ENCODE results near the gene IQSEC1. TPM values are rescaled to one million over a fixed set of nuclear protein-coding genes. Genes with fewer than 3 reads are reported as not detected.

Gene IQSEC1
- total RNA-seq, 1 donor from 2014 or later = 82.3 TPM

DNA sequence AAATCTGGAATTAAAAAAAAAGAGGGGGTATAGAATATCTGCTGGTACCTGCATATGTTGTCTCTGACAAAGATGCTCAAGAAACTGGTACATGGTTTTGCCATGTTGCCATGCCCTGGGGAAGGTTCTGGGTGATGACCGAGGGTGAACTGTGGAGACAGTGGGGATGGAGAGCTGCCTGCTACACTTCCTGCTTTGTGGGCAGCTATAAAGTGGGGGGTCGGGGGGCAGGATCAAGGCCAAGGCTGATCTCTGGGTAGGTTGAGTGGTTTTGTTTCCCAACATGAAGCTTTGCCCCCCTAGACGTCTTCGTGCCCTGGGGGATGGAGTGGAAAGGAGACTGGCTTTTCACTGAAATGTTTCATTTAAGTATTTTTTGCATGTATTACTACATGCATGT lies 74.6 kb downstream of the IQSEC1 start:
- Histone ChIP-seq H3K4me1 (peaks cover 48% of the 10 kb centered on the region), H3K9me3 (no peaks in the 10 kb centered on the region), H3K36me3 (no peaks in the 10 kb centered on the region), H3K27ac (peak overlapping the region; percentile 84), H3K27me3 (ENCODE audit: low read depth) (no peaks in the 10 kb centered on the region), H3K4me3 (no peak overlapping the region)
- TF ChIP-seq, protein P1, sequence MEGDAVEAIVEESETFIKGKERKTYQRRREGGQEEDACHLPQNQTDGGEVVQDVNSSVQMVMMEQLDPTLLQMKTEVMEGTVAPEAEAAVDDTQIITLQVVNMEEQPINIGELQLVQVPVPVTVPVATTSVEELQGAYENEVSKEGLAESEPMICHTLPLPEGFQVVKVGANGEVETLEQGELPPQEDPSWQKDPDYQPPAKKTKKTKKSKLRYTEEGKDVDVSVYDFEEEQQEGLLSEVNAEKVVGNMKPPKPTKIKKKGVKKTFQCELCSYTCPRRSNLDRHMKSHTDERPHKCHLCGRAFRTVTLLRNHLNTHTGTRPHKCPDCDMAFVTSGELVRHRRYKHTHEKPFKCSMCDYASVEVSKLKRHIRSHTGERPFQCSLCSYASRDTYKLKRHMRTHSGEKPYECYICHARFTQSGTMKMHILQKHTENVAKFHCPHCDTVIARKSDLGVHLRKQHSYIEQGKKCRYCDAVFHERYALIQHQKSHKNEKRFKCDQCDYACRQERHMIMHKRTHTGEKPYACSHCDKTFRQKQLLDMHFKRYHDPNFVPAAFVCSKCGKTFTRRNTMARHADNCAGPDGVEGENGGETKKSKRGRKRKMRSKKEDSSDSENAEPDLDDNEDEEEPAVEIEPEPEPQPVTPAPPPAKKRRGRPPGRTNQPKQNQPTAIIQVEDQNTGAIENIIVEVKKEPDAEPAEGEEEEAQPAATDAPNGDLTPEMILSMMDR (IDR thresholded peaks at IDR 0.05) = no peak
- no peak for DNase-seq
- ATAC-seq = no peak
- intact Hi-C loops (cut with DNase I) = no loop called here

DNA sequence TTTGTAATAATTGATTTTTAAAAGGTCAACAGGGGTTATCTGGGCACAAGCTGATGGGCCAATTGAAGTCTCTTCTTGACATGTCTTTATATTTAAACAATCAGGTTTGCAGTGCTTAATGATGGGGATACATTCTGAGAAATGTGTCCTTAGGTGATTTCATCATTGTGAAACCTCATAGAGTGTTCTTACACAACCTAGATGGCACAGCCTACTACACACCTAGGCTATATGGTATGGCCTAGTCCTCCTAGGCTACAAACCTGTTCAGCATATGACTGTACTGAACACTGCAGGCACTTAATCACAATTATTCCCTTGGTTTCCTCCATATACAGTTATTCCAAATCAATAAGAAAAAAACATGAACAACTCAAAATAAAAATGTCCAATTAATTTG lies 75.8 kb downstream of the IQSEC1 start:
- H3K4me1 ChIP-seq = peaks cover 49% of the 10 kb centered on the region
- ATAC-seq (no peak), DNase-seq (no peak)
- no peaks in the 10 kb centered on the region for H3K9me3 ChIP-seq
- H3K27ac ChIP-seq = no peak overlapping the region
- no peaks in the 10 kb centered on the region for H3K36me3 ChIP-seq
- H3K4me3 ChIP-seq = no peak overlapping the region
- no peaks in the 10 kb centered on the region for H3K27me3 ChIP-seq (ENCODE audit: low read depth)
- intact Hi-C loops (cut with DNase I) = no loop called here
- TF ChIP-seq, protein P1 (IDR thresholded peaks at IDR 0.05) = no peak

DNA sequence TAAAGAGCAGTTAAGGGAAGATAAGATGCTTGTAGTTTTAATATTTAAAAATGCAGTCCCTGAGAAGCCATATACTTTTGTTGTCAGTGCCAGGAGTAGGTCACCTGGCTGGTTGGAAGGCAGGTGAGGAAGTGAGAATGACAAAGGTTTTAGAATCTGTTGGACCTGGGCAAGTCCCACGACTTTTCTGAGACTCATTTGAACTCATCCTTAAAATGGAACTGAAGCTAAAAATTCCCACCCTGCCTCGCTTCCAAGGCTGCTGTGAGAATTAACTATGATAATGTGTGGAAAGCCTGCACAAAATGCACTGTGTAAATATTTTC lies 77.1 kb downstream of the IQSEC1 start:
- no peak overlapping the region for H3K4me3 ChIP-seq
- H3K4me1 ChIP-seq = peaks cover 50% of the 10 kb centered on the region
- H3K27ac ChIP-seq = no peak overlapping the region
- TF ChIP-seq, protein P1 (IDR thresholded peaks at IDR 0.05) = no peak
- no peak for ATAC-seq
- intact Hi-C loops (cut with DNase I) = no loop called here
- no peak for DNase-seq
- no peaks in the 10 kb centered on the region for H3K36me3 ChIP-seq
- no peaks in the 10 kb centered on the region for H3K9me3 ChIP-seq
- H3K27me3 ChIP-seq (ENCODE audit: low read depth) = no peaks in the 10 kb centered on the region

DNA sequence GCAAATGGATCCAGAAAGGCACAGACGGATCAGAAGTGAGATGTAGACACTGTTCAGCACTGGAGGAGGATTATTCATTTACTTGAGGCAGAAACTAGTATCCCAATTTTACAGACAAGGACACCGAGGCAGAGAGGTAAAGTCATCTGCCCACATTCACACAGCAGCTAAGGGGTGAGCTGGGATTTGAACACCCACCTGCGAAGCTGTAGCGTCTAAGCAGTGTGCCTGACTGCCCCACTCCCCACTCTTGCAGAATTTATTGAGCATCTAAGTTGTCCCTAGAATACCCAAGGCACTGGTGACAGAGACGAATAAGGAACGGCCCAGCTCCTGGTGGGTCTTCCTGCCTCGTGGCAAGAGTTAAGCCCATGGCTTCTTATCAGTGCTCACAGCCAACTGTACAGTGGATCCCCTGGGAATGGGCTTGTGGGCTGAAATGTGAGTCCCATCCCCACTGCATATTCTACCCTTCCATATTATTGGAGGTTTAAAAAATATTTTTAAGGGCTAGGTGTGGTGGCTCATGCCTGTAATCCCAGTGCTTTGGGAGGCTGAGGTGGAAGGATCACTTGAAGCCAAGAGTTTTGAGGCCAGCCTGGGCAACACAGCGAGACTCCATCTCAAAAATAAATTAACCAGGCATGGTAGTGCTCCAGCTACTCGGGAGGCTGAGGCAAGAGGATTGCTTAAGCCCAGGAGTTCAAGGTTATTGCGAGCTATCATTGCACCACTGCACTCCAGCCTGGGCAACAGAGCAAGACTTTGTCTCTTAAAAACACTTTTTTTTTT lies 77.6 kb downstream of the IQSEC1 start:
- H3K4me1 ChIP-seq = peaks cover 49% of the 10 kb centered on the region
- H3K4me3 ChIP-seq = peak overlapping the region; percentile 82
- intact Hi-C loops (cut with DNase I) = no loop called here
- ATAC-seq = no peak
- H3K27ac ChIP-seq = peak overlapping the region; percentile 89
- TF ChIP-seq, protein P1 (IDR thresholded peaks at IDR 0.05) = no peak
- no peaks in the 10 kb centered on the region for H3K27me3 ChIP-seq (ENCODE audit: low read depth)
- DNase-seq = no peak
- H3K9me3 ChIP-seq = no peaks in the 10 kb centered on the region
- no peaks in the 10 kb centered on the region for H3K36me3 ChIP-seq

DNA sequence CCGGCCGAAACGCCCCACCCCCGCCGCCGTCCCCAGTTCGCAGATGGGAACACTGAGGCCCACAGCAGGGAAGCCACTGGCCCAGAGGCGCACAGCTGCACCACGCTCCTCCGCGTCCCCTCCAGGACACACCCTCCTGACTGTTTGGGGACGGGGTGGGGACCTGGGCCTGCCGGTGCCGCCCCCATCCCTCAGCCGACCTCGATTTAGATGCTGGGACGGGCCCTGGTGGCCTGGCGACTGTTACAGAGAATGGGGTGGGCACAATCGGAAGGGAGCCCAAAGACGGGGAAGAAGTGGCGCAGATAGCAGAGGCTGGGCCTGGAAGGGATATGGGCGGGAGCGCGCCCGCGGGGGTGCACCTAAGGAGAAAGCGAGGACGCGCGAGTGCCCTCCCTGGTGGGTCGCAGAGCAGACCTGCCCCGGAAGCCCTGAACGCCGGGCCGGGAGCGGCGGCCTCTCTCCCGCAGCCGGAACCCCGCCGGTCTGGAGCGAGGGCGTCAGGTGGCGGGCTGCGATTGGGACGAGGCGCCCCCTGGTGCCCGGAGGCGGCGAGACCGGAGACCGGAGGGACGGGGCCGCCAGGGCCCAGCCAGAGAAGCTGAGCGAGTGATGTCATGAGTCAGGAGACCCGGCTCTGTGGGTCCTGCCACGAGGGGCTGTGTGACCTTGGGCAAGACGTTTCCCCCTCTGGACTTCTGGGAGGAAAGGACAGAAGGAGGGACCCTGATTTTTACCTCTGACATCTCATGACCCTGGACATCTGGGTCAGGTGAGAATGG lies 78.4 kb downstream of the IQSEC1 start:
- Histone ChIP-seq H3K4me3 (peak overlapping the region; percentile 82), H3K27me3 (ENCODE audit: low read depth) (no peaks in the 10 kb centered on the region), H3K9me3 (no peaks in the 10 kb centered on the region), H3K27ac (peak overlapping the region; percentile 89), H3K4me1 (peaks cover 42% of the 10 kb centered on the region), H3K36me3 (no peaks in the 10 kb centered on the region)
- intact Hi-C loops (cut with DNase I) = no loop called here
- peak; percentile 92 for DNase-seq
- TF ChIP-seq, protein P1 (IDR thresholded peaks at IDR 0.05) = peak; percentile 97
- peak; percentile 92 to 93 for ATAC-seq

Measured in lower lobe of right lung (tissue), 2 donors.